Measurements from ENCODE around the gene SLC10A6. TPM values are rescaled to one million over a fixed set of nuclear protein-coding genes. Genes with fewer than 3 reads are reported as not detected.

SLC10A6 gene
- total RNA-seq, 1 experiment from 2014 or later = 0.26 TPM

GRCh38 chr4:86816501-86817273 lies 32.5 kb downstream of the SLC10A6 start:
- Histone ChIP-seq H3K27me3 (replicated peaks; ENCODE audit: insufficient read depth, low read depth, low read length, poor library complexity) (no peaks in the 10 kb centered on the region), H3K27ac (ENCODE audit: low read depth, low read length, poor library complexity, severe bottlenecking) (no peak overlapping the region), H3K36me3 (ENCODE audit: insufficient read depth, low read length, poor library complexity, severe bottlenecking) (peaks cover 45% of the 10 kb centered on the region), H3K4me1 (ENCODE audit: insufficient read depth, low read length, poor library complexity, severe bottlenecking) (no peaks in the 10 kb centered on the region), H3K9me3 (ENCODE audit: low read depth, low read length, poor library complexity, severe bottlenecking) (no peaks in the 10 kb centered on the region), H3K4me3 (ENCODE audit: low read depth, low read length, poor library complexity, severe bottlenecking) (no peak overlapping the region)
- no TSS peak for BruUV-seq (replicated peaks)
- ChIA-PET POLR2A (ENCODE audit: low non-redundant PET) (no interaction called here), CTCF (no interaction called here)
- DNase-seq (ENCODE audit: low spot score) = no peak
- TF ChIP-seq, protein P1, sequence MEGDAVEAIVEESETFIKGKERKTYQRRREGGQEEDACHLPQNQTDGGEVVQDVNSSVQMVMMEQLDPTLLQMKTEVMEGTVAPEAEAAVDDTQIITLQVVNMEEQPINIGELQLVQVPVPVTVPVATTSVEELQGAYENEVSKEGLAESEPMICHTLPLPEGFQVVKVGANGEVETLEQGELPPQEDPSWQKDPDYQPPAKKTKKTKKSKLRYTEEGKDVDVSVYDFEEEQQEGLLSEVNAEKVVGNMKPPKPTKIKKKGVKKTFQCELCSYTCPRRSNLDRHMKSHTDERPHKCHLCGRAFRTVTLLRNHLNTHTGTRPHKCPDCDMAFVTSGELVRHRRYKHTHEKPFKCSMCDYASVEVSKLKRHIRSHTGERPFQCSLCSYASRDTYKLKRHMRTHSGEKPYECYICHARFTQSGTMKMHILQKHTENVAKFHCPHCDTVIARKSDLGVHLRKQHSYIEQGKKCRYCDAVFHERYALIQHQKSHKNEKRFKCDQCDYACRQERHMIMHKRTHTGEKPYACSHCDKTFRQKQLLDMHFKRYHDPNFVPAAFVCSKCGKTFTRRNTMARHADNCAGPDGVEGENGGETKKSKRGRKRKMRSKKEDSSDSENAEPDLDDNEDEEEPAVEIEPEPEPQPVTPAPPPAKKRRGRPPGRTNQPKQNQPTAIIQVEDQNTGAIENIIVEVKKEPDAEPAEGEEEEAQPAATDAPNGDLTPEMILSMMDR (conservative IDR thresholded peaks at IDR 0.05; ENCODE audit: low read depth, low read length) = no peak
- intact Hi-C loops (cut with micrococcal nuclease; ENCODE audit: unreplicated experiment) = no loop called here

DNA sequence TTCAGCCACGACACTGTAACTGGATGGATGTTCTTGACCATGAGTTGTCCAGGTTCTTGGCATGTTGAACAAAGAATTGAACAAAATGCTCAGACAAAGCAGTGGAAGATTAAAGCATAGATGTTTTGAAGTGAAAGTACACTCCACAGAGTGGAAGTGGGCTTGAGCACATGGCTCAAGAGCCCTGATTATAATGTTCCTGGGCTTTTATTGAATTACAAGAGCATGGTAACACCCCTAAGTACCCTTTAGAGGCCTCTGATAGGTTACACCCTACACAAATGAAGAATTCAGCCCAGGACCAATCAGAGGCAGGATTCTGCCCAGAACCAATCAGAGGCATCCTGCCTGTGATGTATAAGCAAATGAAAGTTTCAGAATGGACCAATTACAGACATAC lies 33.5 kb downstream of the SLC10A6 start:
- no peaks in the 10 kb centered on the region for H3K27me3 ChIP-seq (replicated peaks; ENCODE audit: insufficient read depth, low read depth, low read length, poor library complexity)
- TF ChIP-seq EZH2 (IDR thresholded peaks at IDR 0.05; ENCODE audit: borderline replicate concordance, low read depth, low read length, poor library complexity, severe bottlenecking) = no peak
- TF ChIP-seq, protein P1 (conservative IDR thresholded peaks at IDR 0.05; ENCODE audit: low read depth, low read length) = no peak
- ChIA-PET CTCF (no interaction called here), POLR2A (ENCODE audit: low non-redundant PET) (no interaction called here)
- intact Hi-C loops (cut with micrococcal nuclease; ENCODE audit: unreplicated experiment) = no loop called here
- no peaks in the 10 kb centered on the region for H3K4me1 ChIP-seq (ENCODE audit: insufficient read depth, low read length, poor library complexity, severe bottlenecking)
- H3K27ac ChIP-seq (ENCODE audit: low read depth, low read length, poor library complexity, severe bottlenecking) = no peak overlapping the region
- H3K9me3 ChIP-seq (ENCODE audit: low read depth, low read length, poor library complexity, severe bottlenecking) = no peaks in the 10 kb centered on the region
- DNase-seq (ENCODE audit: low spot score) = no peak
- peaks cover 56% of the 10 kb centered on the region for H3K36me3 ChIP-seq (ENCODE audit: insufficient read depth, low read length, poor library complexity, severe bottlenecking)
- H3K4me3 ChIP-seq (ENCODE audit: low read depth, low read length, poor library complexity, severe bottlenecking) = no peak overlapping the region
- no TSS peak for BruUV-seq (replicated peaks)

- Histone ChIP-seq H3K27me3 (replicated peaks; ENCODE audit: insufficient read depth, low read depth, low read length, poor library complexity) (no peaks in the 10 kb centered on the region), H3K27ac (ENCODE audit: low read depth, low read length, poor library complexity, severe bottlenecking) (no peak overlapping the region), H3K9me3 (ENCODE audit: low read depth, low read length, poor library complexity, severe bottlenecking) (no peaks in the 10 kb centered on the region), H3K4me3 (ENCODE audit: low read depth, low read length, poor library complexity, severe bottlenecking) (no peak overlapping the region), H3K36me3 (ENCODE audit: insufficient read depth, low read length, poor library complexity, severe bottlenecking) (peaks cover 96% of the 10 kb centered on the region), H3K4me1 (ENCODE audit: insufficient read depth, low read length, poor library complexity, severe bottlenecking) (no peaks in the 10 kb centered on the region)
- no TSS peak for BruUV-seq (replicated peaks)
- peak; percentile 44 for DNase-seq (ENCODE audit: low spot score)
- CTCF ChIA-PET = no interaction called here
- intact Hi-C loops (cut with micrococcal nuclease; ENCODE audit: unreplicated experiment) = no loop called here
- TF ChIP-seq, protein P1 (conservative IDR thresholded peaks at IDR 0.05; ENCODE audit: low read depth, low read length) = no peak
- no peak for TF ChIP-seq EZH2 (IDR thresholded peaks at IDR 0.05; ENCODE audit: borderline replicate concordance, low read depth, low read length, poor library complexity, severe bottlenecking)
- POLR2A ChIA-PET (ENCODE audit: low non-redundant PET) = no interaction called here
Observed at GRCh38 chr4:86810847-86811246, 38.3 kb downstream of the SLC10A6 start.
